ENCODE data around the gene HDAC6.
"Not testable (repeated sequence)": the region's sequence is repeated elsewhere in the genome, so short reads cannot be mapped to it uniquely, and the experiment has no call there.

Gene HDAC6

DNA sequence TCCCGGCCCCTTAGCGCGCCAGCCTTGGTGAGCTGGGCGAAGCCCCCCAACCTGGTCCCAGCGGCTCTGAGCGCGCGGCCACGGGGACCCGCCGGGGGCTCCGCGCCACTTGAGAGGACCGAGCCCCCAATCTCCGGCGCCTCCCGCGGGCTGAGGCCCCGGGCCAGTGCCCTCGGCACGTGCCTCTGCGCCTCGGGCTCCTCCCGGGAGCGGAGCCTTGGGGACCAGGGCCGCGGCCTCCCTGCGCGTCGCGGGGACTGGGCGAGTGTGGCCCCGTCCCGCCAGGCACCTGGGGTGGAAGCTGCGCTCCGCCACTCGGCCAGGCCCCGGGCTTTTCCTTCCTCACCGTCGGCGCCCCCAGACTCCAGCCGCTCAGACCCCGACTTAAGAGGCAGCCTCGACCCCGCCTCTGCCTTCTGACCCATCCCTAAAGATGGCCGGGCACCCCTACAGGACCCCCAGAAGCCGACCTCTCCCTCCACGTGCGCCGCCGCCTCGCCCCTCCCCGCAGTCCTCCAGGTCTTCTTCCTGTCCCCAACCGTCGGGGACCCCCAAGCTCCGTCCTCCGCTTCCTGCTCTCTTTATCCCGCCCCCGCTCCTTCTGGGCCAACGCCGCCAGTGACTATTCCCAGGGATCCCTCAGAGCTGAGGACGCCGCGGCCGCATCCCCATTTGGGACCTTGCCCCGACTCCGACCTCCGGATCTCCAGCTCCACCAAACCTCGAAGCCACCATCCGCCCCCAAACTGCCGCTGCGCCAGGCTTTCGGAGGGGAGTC, 25.2 kb downstream of the HDAC6 start:
- DNase-seq, result no peak

DNA sequence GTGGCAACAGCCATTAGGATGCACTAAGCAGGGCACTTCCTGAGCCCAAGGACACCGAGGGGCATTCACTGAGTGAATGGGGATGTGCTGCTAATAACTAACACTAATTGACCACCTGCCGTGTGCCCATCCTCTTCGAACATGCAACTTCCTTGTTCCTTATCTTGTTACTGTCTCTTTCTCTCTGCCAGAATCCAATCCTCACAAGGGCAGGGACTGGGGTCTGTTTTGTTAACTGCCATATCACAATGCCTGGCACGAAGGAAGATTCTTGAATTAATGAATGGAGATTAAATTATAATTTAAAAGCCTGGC, 25.7 kb downstream of the HDAC6 start:
- DNase-seq, result no peak

DNA sequence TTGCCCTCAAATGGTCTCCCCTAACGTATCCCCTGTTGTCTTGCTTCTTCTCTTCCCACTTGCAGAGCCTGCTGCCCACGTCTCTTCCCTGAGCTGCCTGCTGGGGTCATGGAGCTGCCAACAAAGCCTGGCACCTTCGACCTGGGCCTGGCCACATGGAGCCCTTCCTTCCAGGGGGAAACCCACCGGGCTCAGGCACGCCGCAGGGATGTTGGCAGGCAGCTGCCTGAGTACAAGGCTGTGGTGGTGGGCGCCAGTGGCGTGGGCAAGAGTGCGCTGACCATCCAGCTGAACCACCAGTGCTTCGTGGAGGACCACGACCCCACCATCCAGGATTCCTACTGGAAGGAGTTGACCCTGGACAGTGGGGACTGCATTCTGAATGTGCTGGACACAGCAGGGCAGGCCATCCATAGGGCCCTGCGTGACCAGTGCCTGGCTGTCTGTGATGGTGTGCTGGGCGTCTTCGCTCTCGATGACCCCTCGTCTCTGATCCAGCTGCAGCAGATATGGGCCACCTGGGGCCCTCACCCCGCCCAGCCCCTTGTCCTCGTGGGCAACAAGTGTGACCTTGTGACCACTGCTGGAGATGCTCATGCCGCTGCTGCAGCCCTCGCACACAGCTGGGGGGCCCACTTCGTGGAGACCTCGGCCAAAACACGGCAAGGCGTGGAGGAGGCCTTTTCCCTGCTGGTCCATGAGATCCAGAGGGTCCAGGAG, 27.3 kb downstream of the HDAC6 start:
- no peak for DNase-seq

DNA sequence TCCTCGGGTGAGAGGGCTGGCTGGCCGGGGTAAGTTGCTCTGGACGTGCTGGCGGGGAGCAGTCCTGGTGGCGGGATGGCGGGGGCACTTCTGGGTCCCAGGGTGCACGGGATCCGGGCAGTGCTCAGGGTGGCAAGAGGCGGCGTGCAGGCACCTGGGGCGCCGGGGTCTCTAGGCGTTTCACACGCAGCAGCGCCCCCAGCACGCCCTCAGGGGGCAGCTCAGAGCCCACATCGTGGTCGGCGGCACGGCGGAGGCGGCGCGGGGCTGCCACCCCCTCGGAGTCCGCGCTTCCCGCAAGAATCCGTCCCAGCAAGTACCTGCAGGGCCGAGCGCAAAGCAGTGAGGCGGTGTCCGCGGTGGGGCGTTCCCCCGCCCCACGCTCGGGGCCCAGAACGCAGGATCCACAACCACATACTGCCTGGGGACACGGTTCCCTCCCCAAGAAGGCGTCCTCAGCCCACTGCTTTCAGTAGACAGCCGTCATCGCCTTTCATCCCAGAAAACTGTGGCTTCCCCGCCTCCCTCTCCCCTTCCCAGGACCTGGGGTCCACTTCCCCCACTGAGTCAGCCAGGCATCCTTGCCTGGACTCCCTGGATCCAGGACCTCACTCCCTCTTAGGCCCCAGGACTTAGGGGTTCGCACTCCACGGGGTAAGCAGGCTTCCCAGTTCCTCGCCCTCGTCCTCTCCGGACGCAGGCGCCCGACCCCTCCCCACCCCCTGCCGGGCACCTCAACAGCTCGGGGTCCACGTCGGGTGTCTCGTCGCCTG, 29.5 kb downstream of the HDAC6 start:
- no peak for DNase-seq

DNA sequence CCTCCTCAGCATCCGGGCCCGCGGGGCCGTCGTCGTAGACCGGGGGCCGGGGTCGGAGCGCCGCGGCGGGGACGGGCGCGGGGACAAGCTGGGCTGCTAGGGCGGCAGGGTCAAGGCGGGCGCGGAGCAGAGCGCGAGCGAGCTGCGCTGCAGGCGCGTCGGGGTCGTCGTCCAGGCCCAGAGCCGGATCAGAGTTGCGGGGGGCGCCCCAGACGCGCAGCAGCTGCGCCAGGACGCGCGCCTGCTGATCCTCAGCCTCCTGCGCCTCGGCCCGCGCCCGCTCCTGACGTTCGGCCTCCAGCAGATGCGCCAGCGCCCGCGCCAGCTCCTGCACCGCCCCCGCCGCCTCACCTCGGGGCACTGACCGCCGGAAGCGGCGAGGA, 30.0 kb downstream of the HDAC6 start:
- DNase-seq, result no peak

DNA sequence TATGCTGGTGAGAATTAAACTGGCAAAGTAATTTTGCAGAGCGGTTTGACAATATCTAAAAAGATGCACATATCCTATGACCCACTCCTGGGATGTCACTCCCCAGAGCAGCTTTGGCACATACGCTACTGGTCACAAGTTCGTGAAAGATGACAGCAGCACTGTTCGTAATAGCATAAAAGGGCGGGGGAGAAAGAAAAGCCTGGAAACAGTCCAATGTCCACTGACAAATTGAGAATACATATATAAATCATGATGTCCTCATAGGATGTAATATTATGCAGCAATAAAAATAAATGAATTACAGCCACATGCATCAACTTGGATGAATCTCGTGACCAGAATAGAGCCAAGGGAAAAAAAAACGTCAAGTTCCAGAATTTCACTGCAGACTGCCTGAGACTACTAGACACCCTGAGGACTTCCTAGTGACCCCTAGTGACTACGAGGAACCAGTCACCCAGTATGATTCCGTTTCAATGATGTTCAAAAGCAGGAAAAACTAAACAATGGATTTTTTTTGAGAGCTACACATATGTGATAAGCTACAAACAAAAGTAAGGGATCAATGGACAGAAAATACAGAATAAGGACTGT, 31.8 kb downstream of the HDAC6 start:
- DNase-seq, result peak; percentile 43

DNA sequence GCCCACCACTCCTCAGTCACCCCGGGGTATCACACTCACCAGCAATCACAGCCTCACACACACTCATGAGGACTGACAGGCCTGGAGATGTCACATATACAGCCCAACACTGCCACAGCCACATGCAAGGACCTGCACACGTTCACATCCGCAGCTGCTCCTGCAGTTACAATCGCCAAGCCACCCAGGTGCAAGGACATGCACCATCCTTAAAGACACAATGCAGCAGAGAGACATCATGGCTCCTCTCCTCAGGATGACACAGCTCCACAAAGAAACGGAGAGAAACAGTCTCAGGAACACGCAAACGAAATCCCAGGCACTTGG, 32.5 kb downstream of the HDAC6 start:
- DNase-seq, result no peak

DNA sequence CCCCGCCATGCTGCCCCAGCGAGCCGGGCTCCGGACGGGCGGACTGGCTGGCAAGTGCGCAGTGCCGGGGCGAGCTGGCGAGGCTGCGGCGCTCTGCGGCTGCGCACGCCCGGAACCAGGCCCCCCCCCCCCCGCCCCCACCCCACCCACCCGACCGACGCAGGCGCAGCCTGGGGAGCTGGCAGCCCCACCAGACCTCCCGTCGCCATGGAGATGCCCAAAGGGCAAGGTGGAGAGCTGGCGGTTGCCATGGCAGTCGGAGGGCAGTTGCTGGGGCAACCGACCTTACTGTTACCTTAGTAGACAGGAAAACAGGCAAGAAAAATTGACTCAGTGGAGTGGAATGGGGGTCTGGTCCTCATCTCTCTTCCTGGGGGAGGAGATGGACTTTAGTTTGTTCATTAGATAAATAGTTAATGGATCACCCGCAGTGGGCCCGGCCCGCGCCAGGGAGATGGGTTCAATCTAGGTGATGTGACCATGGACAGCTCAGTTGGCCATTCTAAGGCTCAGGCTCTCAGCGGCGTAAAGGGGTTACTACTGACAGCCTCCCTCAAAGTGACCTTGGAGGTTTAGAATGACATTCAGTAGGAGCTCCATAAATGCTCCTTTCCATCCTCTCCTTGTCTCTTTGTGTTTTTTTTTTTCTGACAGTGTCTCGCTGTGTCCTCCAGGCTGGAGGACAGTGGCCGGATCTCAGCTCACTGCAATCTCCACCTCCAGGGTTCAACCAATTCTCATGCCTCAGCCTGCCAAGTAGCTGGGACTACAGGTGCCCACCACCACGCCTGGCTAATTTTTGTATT, 33.9 kb downstream of the HDAC6 start, which contains the start of gene PCSK1N:
TSS of gene PCSK1N (minus strand) at position 87 of the 806 bp plus-strand sequence. CDS start at position 9, 78 bp downstream.
- DNase-seq, result no peak

DNA sequence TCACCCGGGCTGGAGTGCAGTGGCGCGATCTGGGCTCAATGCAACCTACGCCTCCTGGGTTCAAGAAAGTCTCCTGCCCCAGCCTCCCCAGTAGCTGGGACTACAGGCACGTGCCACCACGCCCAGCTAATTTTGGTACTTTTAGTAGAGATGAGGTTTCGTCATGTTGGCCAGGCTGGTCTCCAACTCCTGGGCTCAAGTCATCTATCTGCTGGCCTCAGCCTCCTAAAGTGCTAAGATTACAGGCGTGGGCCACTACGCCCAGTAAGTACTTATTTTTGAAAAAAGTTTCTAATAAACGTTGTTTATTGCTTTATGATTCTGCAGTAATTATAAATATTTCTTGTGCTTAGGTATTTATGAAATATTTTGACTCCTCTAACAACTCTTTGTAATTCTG, 37.8 kb downstream of the HDAC6 start:
- DNase-seq, result no peak

DNA sequence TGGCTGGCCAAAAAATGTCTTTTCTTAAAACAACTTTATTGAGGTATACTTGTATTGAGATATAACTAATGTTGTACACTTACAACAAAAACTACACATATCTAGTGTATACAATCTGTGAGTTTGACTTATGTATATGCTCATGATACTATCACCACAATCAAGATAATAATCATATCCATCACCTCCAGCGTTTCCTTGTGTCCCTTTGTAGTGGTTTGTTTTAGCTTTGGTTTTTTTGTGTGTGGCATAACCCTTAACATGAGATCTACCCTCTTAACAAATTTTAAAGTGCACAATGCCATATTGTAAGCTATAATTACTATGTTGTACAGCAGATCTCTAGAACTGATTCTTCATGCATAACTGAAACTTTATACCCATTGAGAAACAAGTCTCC, 47.0 kb downstream of the HDAC6 start:
- no peak for DNase-seq

DNA sequence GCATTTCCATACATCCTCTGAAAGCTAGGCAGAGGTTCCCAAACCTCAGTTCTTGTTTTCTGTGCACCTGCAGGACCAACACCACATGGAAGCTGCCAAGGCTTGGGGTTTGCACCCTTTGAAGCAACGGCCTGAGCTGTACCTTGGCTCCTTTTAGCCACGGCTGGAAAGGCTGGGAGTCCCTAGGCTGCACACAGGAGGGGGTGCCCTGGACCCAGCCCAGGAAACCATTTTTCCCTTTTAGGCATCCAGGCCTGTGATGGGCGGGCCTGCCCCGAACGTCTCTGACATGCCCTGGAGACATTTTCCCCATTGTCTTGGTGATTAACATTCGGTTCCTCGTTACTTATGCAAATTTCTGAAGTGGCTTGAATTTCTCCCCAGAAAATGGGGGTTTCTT, 51.0 kb downstream of the HDAC6 start:
- no peak for DNase-seq

DNA sequence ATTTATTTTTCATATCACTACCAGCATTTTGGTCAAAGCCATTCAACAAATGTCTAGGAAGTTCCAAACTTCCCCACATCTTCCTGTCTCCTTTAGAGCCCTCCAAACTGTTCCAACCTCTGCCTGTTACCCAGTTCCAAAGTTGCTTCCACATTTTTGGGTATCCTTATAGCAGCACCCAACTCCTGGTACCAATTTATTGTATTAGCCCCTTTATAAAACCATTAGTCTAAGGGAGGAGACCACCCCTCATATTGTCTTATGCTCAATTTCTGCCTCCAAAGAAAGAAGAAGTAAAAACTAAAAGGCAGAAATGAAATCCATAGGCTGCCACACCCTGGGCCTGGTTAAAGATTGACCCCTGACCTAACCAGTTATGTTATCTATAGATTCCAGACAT, 51.6 kb downstream of the HDAC6 start:
- not testable (repeated sequence) for DNase-seq

DNA sequence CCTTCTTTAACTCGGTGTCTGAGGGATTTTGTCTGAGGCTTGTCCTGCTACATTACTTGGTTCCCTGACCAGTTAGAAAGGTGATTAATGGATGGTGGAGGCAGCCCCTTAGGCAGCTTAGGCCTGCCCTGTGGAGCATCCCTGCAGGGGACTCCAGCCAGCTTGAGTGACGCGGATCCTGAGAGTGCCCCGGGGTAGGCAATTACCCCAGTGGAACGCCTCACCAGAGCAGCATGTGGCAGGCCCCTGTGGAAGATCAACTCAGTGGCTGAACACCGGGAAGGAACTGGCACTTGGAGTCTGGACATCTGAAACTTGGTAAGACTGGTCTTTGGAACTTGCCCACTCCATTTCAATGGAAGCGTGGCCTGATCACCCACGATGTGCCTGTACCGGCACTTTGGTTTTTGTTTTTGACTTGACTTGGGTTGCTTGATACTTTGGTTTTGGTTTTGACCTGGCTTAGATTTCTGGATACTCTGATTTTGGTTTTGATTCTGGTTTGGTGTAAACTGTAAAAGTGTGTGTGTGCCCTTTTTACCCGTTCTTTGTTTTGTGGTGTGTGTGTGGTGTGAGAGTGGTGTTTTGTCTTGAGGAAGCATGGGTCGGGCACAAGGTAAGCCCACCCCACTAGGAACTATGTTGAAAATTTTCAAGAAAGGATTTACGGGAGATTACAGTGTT, 52.4 kb downstream of the HDAC6 start:
- DNase-seq, result not testable (repeated sequence)

DNA sequence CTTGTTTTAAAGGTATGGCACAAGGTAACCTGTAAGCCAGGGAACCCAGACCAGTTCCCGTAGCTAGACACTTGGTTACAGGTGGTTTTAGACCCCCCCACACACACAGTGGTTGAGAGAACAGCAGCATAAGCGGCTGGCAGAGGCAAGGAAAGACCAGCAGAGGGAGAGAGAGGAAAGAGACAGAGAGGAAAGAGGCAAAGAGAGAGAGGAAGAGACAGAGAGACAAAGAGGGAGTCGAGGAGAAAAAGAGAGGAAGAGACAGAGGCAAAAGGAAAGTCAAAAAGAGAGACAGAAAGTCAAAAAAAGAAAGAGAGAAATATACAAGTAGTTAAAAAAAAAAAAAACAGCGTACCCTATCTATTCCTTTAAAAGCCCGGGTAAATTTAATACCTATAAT, 53.0 kb downstream of the HDAC6 start:
- peak; percentile 47 for DNase-seq

DNA sequence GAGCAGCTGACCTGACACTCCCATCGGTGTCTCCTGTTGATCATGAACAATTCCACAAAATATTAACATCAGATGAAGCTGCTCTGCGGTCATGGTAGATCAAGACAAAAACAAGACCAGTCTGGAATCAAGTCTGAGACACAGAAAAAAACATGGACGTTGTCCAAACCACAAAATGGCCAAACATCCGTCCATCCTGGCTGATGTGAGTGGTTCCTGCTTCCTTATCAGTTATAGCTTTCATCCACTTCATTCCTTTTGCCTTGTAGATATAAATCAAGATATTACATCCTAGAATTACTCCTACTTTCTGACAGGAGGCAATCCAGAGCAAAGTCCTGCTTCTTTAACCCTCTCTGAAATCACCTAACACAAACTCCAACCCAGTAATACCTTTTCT, 62.3 kb downstream of the HDAC6 start:
- DNase-seq, result peak; percentile 67

DNA sequence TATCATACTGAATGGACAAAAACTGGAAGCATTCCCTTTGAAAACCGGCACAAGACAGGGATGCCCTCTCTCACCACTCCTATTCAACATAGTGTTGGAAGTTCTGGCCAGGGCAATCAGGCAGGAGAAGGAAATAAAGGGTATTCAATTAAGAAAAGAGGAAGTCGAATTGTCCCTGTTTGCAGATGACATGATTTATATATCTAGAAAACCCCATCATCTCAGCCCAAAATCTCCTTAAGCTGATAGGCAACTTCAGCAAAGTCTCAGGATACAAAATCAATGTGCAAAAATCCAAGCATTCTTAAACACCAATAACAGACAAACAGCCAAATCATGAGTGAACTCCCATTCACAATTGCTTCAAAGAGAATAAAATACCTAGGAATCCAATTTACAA, 70.2 kb downstream of the HDAC6 start:
- not testable (repeated sequence) for DNase-seq
